GM19239 (cell line): Measurements from ENCODE around the gene TMEM203.
"Not testable (repeated sequence)": the region's sequence is repeated elsewhere in the genome, so short reads cannot be mapped to it uniquely, and the experiment has no call there.

ENCODE experiments used
- DNase-seq: peaks from one replicate; pipeline ENCODE4 v3.0.0; 2011; ENCODE audit warnings: low spot score; ENCODE audit not compliant: insufficient read length
- FAIRE-seq: peaks from 2 replicates; lab custom pipeline; 2011; peaks lifted over from hg19 to GRCh38; lab: Jason Lieb, UNC

Gene TMEM203, protein sequence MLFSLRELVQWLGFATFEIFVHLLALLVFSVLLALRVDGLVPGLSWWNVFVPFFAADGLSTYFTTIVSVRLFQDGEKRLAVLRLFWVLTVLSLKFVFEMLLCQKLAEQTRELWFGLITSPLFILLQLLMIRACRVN

GRCh38 chr9:137205126-137206069 is at the start of gene TMEM203, which contains the start of gene NDOR1:
Gene TMEM203, minus strand, starts transcription at chr9:137205648. Its CDS starts 234 bp downstream, at chr9:137205414.
Gene NDOR1, plus strand, starts transcription at chr9:137205700. Its CDS starts 78 bp downstream, at chr9:137205778.
- FAIRE-seq (peak; percentile 89), DNase-seq (peak; percentile 98)

DNA sequence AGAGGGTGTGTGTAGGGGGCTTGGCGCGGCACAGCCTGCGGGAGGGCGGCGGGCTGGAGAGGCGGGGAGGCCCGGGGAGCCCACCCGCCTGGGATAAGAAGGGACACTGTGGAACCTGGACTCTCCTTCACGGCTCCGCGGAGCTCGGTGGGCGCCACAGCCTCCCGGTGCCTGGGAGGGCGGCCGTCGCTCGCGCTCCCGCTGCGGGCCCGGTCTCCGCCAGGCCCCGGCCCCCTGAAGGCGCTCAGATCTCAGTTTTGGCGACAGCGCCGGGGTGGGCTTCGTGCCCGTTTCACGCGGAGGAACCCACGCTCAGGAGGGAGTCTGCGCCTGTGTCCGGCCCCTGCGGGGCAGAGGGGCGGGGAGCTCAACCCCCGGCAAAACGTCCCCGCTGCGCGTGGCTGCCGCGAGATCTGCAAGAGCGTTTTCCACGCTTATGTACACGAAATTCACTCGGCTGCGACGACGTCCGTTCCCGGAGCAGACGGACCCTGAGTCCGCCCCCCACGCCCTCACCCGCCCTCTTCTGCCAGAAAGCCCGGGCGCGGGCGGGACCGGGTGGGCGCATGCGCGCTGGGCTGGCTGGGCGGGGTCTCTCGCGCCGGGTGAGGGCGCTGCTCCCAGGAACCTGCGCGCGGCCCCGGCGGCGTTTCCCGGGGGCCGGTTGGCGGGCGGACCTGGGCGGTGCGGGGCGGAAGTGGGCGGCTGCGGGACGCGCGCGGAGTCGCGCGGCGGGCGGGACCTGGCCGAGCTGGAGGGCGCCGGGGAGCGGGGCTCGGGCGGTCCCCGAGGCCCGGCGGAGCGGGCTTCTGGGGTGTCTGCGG is 49.4 kb upstream of the TMEM203 start, which contains the start of gene NELFB:
TSS of gene NELFB (plus strand) at position 704 of the 824 bp plus-strand sequence.
- peak; percentile 92 for FAIRE-seq
- peak; percentile 100 for DNase-seq

DNA sequence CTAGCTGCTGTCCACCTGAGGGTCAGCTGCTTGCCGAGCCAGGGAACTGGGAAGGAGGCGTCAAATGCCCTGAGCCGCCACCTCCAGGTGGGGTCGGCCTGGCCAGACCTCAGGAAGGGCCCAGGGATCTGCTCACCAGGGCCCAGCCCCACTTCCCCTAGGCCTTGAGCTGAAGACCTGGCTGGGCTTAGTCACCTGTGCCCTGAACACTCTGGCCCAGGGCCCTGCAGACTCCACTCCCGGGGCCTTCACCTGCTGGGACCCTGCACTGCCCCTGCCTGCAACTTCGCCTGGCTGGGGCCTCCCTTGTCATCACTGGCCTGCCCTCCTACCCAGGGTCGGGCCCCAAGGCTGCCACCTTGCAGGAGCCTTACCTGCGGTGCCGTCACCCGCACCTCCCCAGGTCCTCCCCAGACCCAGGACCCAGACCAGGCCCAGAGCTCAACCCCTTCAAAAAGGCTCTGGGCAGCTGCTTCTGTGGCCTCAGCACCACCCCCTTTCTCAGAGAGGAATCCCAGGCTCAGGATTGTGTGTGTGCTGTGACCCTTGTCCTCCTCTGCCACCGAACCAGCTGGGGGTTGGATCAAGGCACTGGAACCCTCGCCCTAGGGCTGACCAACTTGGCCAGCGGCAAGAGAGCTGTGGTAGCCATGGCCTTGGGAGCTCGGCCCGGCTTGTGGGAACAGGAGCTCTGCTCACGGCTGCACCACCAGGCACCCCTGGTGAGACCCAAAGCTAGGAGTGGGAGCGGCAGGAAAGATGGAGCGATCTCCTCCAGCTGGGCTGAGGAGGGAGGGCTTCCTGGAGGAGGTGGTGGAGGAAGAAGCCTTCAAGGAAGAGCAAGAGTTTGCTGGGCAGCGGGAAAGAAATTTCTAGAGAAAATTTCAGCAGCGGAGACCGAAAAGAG is 48.5 kb upstream of the TMEM203 start:
- FAIRE-seq = no peak

DNA sequence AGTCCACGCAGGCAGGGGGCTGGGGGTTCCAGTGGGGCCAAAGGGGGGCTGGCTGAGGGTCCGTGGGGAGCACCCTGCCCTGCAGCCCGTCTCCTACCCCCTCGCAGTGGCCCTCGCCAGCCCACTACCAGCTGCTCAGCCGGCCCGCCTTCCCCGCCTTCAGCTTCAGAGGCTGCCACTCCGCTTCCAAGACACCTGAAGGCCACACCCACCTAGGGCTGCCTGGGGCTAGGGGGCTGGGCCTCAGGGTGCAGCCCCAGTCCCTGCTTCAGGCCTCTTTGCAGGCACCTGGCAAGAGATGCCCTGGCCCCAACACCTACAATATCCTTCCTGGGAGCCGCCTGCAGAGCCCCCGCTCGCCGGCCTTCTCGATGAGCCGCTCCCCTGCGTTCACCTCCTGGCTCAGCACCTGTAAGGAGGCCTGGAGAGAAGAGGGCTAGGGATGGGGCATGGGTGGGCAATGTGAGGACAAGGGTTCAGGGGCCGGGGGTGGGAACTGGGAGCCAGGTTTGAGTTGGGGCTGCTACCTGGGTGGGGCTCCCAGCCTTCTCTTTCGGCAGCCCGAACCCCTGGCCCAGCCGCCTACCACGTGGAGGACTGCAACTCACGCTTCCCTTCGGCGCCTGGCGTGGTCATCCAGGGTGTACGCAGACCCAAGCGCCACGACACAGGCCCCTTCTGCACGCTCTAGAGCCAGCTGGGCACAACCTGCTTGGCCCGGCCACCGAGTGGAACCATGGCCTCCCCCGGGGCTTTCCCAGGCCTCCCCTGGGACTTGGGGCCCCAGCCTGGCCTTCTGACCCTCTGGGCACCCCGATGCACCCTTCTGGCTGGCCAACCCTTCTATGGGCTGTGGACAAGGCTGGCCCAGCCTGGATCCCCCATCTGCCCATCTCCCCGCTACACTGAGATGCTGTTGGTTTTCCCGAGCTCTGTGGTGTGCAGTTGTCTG is 47.4 kb upstream of the TMEM203 start:
- no peak for DNase-seq
- FAIRE-seq = no peak

More for the DNA sequence above, 48.5 kb upstream of the TMEM203 start:
- DNase-seq = no peak

DNA sequence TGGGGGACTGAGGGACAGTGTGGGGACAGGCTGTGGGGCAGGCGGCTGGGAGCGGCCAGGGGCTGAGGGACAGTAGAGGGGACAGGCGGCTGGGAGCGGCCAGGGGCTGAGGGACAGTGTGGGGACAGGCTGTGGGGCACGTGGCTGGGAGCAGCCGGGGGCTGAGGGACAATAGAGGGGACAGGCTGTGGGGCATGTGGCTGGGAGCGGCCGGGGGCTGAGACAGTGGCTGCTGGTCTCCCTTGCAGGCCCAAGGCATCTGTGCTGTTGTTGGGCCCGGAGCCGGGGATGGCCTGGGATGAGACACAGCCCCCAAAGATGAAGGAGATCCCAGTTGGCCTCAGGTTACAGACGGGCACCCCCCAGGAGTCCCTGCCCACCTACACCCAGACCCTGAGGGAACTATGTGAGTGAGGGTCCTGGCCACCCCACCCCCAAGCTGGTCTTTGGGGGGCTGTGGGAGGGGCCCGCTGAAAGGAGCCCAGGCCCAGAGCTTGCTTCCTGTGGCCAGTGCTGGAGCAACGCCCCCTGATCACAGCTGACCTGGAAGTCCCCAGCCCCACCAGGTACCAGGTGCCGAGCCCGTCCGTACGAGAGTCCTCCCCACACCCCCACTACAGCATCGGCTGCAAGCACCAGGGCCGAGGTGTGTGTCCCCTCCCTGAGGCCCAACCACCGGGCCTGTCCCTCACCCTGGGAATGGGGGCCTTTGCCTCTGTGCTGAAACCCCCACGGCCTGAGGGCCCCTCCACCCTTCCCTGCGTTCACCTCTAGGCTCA is 46.2 kb upstream of the TMEM203 start:
- DNase-seq = no peak
- FAIRE-seq = no peak

- no peak for DNase-seq
- FAIRE-seq = no peak
These were observed 45.7 kb upstream of the TMEM203 start, which contains the start of gene STPG3 for GRCh38 chr9:137251194-137251461. Gene STPG3, plus strand, starts transcription at chr9:137251286. Its CDS starts 1 bp downstream, at chr9:137251287.

DNA sequence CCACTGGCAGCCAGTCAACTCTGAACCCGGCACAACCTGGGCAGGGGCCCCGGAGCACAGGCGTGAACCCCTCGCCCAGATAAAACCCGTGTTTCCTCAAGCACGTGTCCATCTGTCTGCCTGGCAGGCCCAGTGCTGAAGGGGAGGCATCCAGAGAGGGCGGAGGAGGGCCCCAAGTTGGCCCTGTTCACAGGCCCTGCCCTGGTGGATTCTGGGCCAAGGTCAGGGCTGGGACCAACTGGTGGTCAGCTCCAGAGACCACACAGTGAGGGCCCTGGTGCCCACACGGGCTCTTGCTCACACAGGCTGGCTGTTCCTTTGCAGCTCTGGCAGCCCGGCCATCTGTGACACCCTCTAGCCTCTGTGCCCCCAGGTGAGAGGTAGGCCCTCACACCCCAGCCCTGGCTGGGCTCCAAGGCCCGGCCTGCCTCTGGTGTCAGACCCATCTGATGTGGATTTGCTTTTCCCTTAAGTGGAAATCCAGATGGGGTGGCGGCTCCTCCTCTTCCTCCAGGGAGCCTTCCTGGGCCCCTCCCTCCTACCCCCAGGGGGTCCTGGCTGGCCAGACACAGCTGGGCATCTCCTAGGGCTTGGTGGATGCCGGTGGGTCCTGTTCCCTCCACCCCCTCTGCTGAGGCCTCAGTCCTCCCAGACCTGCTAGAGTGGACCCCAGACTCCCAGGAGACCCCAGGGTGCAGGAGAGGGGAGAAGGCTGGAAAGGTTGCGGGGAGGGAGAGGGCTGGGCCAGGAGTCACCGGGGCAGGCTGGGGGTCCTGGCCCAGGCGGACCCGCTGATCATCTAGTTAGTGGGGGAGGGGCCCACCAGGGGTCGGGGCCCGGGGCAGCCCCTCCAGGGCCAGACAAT is 45.1 kb upstream of the TMEM203 start:
- no peak for FAIRE-seq

DNA sequence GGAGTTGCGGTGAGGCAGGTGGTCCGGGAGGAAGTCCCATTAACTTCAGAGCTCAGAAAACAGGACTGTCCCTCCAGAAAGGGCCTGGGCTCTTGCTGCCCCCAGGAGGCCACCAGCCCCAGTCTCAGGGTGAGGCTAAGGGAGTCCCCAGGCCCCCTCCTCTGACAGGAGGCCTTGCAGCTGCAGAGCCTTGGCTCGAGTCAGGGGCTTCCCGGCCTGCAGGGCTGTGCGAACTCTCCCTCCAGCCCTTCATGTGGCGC is 42.4 kb upstream of the TMEM203 start:
- FAIRE-seq (no peak), DNase-seq (no peak)

More for the DNA sequence above, 45.1 kb upstream of the TMEM203 start:
- DNase-seq = no peak

GRCh38 chr9:137247135-137247915 is 41.9 kb upstream of the TMEM203 start:
- no peak for FAIRE-seq
- DNase-seq = no peak

DNA sequence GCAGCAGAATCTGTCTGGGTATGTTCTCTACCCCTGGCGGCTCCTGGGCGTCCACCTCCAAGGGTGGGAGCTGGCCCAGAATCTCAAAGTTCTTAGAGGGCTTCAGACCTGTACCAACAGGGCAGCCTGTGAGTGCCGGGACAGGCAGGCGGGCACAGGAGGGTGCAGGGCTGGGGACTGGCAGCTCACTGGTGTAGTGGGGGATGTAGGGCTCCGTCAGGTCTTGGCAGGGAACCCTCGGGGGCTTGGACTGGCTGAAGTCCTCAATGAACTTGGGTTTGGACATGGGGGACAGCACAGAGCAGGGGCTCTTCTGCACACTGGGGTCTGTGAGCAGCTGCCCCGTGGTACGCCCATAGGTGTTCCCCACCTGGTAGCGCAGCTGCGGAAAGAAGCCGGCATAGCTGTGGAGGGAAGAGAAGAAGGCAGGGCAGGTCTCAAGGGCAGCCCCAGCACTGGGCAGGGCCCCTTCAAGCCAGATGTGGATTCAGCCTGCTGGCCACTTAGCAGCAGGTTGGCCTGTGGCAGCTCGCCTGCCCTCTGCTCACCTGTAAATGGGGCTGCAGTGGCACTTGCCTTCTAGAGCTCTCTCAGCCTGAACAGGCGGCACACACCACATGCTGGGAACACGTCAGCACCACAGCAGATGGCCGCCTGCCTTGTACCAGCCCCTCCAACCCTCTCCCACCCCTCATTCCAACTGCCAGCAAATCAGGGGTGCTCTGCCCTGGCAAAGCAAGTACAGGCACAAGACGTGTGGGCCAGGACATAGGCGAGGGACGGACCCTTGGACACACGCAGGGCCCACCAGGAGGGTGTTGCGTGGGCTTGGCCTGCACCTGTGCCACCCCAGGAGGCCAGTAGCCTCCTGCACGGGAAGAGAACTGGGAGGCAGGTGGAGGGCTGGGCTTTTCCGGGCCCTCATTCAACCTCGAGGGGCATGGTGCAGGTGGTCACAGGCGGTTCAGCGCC is 40.3 kb upstream of the TMEM203 start:
- no peak for DNase-seq
- FAIRE-seq = no peak

DNA sequence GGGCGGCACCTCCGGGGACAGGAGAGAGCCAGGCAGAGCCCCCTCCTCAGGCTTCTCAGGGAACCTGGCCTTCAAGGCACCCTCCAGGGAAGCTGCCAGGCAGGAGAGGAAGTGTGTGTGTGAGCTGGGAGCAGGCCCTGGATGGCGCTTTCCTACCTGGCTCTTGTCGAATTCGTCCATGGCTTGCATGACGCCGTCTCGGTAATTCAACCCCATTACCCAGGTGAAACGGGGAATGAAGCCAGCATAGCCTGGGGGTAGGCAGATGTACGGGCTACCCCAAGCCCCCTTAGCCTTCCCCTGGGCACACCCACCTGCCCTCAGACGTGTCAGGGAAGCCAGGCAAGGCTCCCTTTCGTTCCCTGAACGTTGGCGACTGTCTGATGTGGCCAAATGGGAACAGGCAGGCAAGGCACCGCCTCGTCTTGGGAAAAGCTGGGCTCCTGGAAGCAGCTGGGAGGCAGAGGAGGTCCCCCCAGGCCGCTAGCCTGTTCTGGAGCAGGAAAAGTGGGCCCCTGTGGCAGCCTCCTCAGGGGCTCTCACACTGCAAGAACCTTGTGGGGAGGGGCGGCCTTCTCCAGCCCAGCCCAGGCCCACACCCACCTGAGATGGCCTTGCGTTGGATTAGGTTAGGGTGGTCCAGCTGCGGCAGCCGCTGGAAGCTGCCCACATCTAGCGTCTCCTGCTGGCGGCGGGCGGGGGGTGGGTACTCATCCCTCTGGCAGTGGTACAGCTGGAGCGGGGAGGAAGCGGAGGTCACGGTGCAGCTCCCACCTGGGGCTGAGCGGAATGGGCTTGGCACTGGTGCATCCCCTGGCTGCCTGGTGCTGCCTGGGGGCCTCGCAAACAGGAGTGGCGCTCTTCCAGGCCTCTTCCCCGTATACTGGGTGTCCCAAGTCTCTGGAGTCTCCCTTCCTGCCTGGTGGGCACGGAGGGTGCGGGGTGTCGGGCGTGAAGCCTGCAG is 39.3 kb upstream of the TMEM203 start:
- DNase-seq = no peak
- no peak for FAIRE-seq

DNA sequence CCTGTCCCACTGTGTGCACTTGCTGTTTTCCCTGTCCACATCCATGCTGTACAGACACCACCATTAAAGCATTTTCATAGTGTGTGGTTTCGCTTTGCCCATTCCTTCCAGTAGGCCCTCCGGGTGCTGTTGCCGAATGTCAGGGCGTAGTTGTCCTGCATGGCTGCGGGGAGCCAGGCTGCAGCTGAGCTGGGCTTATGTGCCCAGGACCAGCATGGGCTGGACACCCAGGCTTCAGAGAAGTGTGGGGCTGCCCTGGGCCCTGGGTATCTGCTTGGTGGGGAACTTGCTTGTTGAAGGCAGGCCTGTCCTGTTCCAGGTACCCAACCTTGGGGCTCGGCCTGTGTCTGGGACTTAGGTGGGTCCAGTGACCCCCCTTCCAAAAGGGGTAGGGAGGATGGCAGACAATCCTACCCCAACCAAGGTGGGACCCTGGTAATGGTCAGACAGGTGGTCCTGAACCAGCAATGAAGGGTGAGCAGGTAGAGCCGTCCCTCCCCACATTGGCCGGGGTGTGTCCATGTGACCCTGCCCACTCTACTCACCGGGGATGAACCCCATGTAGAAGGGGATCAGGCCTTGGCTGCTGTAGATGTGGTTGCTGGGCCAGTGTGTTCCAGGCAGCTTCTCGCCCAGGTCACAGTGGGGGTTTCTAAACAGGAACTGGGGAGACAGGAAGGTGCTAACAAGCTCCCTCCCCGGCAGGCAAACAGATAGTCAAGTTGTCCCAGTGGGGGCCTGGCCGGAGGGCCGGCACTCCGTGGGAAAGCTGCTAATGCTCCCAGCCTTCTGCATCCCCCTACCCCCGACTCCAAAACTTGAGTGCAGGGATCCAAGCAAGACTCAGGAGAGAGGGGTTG is 38.4 kb upstream of the TMEM203 start:
- FAIRE-seq (no peak), DNase-seq (no peak)

- not testable (repeated sequence) for DNase-seq, FAIRE-seq
These were observed 37.8 kb upstream of the TMEM203 start for GRCh38 chr9:137243266-137243625.
